Panc1 (cell line): ENCODE results near the gene TAB2.

Experiments
- CTCF ChIP-seq: fragments of 450-650 bp; IDR thresholded peaks from 2 replicates; pipeline ENCODE4 v1.5.1; 2017; ENCODE audit warnings: mild to moderate bottlenecking
- POLR2AphosphoS5 ChIP-seq: IDR thresholded peaks from 2 replicates; pipeline ENCODE4 v1.6.1; 2012; ENCODE audit warnings: mild to moderate bottlenecking, low read depth, low read length, moderate library complexity
- REST ChIP-seq, 2 experiments: IDR thresholded peaks; 2 replicates each; pipeline ENCODE4 v1.6.1; 2011 to 2012; ENCODE audit warnings: low read depth in 2 of 2, control low read depth in 1 of 2, low read length in 1 of 2, mild to moderate bottlenecking in 1 of 2, moderate library complexity in 1 of 2; ENCODE audit not compliant: insufficient read depth in 1 of 2
- SIN3A ChIP-seq: IDR thresholded peaks from 2 replicates; pipeline ENCODE4 v1.6.1; 2012; ENCODE audit warnings: low read depth, mild to moderate bottlenecking, low read length, moderate library complexity, borderline replicate concordance; ENCODE audit not compliant: insufficient read depth
- TCF7L2 ChIP-seq: IDR thresholded peaks from 2 replicates; pipeline ENCODE4 v1.6.1; 2011; ENCODE audit warnings: mild to moderate bottlenecking, low read depth, low read length, inconsistent platforms

- TF ChIP-seq TCF7L2, result no peak
- TF ChIP-seq CTCF, result no peak
- TF ChIP-seq POLR2AphosphoS5, result no peak
- no peak for TF ChIP-seq SIN3A
- no peak for TF ChIP-seq REST (IDR thresholded peaks at IDR 0.05; ENCODE audit: insufficient read depth in 1 of 2, low read depth in 2 of 2, low read length in 1 of 2)
These were observed 126.1 kb downstream of the TAB2 start for GRCh38 chr6:149443411-149444181.
